GM19463 (cell line): ENCODE results near the gene RRP9.
A peak's percentile ranks its signal among the peaks of the same experiment; 100 is the strongest.

Experiments
- ATAC-seq: cut with Tn5 transposase; IDR thresholded peaks from one replicate; pipeline ENCODE4 v1.9.1; 2021; ENCODE audit warnings: mild to moderate bottlenecking, moderate library complexity; ENCODE audit not compliant: unreplicated experiment

Gene RRP9

DNA sequence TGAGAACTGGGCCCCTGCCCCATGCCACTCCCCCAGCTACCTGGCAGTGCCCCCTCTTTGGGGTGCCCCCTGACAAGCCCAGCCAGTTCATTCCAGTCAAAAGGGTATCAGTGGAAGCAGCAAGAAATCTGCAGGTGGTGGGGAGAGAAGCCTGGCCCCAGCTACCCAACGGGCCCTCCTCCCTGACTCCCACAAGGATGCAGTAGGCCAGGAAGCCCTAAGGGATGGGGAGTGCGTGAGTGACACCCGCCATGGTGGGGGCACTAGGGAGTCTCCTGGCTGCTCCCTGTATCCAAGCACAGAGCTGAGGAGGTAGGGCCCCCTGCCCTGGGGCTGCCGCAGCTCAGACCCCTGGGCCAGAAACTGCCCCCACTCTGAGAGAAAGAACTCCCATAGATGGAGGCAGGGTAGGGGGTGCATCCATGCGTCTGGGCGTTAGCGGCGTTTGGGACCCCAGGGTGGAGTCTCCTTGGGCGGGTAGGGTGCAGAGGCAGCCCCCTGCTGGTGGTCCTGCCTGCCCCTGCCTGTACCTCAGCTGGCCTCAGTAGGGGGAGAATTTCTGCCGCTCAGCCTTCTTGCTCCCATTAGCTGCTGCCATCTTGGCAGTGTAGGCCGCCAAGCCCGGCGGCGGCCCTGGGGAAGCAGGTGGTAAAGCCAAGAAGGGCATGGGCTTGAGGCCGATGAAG is 16.0 kb upstream of the RRP9 start:
- ATAC-seq = no peak

DNA sequence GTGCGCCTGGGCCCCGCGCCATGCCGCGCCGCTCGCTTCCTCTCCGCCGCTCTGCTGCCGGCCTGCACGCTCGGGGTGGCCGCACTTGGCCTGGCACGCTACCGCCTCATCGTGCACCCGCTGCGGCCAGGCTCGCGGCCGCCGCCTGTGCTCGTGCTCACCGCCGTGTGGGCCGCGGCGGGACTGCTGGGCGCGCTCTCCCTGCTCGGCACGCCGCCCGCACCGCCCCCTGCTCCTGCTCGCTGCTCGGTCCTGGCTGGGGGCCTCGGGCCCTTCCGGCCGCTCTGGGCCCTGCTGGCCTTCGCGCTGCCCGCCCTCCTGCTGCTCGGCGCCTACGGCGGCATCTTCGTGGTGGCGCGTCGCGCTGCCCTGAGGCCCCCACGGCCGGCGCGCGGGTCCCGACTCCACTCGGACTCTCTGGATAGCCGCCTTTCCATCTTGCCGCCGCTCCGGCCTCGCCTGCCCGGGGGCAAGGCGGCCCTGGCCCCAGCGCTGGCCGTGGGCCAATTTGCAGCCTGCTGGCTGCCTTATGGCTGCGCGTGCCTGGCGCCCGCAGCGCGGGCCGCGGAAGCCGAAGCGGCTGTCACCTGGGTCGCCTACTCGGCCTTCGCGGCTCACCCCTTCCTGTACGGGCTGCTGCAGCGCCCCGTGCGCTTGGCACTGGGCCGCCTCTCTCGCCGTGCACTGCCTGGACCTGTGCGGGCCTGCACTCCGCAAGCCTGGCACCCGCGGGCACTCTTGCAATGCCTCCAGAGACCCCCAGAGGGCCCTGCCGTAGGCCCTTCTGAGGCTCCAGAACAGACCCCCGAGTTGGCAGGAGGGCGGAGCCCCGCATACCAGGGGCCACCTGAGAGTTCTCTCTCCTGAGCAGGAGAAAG is 14.4 kb upstream of the RRP9 start:
- ATAC-seq = no peak

DNA sequence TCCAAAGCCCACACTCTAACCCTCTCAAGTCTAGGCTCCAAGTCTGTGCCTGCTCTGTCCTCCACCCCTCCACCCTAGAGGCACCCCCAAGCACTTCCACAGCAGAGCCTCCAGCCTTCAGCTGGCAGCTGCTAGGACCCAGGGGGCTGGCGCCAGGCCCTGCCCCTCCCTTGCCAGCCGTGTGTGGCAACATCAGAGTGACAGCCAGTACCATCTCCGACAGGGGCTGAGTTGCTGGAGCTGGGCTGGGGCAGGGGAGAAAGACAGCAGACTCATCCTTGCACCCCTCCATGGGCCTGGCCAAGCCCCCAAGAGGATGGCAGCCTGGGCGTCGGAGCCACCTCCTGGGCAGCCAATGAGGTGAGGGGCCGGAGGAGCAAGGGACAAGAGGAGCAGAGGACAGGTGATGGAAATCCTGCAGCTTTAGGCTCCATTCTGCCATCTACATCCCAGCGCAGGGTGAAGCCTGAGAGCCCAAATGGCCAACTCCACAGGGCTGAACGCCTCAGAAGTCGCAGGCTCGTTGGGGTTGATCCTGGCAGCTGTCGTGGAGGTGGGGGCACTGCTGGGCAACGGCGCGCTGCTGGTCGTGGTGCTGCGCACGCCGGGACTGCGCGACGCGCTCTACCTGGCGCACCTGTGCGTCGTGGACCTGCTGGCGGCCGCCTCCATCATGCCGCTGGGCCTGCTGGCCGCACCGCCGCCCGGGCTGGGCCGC is 13.6 kb upstream of the RRP9 start, which contains the start of gene GPR62:
TSS of gene GPR62 (plus strand) at position 207 of the 718 bp plus-strand sequence. CDS start at position 479, 272 bp downstream.
- ATAC-seq = no peak

DNA sequence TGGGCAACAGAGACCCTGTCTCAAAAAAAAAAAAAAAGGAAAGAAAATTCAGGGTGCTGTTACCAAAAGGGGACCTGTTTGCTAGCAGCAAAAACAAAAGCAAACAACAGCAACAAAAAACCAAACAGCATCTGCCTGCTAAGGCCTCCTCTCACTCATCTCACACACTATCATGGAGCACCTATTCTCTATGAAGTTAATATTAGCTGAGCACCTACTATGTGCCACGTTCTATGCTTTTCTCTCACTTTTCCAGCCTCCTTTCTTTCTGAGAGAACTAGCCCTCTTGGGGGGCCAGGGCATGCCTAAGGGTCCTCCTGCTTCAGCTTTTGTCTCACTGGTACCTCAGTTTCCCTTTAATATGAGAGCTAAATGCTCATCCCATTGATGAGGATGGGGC is 13.0 kb upstream of the RRP9 start:
- no peak for ATAC-seq

DNA sequence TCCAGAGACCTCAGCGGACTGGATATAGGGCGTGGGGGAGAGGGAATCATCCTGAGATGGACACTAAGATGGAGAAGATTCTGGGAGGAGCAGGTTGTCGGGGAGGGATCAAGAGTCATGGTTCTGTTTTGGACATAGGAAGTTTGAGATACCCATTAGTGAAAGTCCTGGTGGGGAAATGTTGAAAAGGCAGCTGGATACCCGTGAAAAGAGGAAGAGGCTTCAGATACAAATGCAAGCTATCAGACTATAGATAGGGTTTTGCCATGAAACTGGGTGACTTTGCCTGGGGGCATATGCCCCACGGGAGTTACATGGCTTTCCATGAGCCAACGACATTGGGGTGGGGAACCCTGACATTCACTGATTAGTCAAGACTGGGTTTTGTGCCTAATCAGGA is 12.4 kb upstream of the RRP9 start:
- ATAC-seq = no peak

DNA sequence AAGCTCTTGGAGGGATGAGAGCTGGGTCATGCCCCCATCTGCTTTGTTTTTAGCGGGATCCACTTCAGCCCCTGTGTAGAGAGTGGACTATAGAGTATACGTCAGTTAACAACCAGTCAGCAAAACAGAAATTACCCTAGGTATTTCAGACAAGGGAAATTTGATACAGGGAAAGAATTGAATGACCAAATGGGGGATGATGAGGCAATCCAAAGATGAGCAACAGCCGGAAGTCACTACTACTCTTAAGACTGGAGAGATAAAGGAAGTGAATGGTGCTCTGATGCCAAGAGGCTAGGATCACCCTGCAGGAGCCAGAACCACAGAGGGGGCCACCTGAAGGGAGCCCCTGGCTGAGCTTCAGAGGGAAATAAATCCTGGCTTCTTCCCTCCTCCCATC is 11.7 kb upstream of the RRP9 start:
- ATAC-seq = no peak

DNA sequence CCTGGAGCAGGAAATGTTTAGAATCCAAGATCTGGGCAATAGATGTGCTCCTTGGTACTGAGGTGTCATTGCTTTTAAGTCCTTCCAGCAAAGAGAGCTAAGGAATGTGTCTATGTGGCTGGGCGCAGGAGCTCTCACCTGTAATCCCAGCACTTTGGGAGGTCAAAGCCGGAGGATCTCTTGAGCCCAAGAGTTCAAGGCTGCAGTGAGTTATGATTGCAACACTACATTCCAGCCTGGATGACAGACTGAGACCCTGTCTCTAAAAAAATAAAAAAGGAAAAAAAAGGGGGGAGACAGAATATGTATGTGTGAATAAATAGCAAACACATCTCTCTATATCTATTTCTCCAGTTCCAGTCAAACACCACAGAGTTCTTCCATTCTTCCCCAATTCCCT is 9.2 kb upstream of the RRP9 start:
- no peak for ATAC-seq

DNA sequence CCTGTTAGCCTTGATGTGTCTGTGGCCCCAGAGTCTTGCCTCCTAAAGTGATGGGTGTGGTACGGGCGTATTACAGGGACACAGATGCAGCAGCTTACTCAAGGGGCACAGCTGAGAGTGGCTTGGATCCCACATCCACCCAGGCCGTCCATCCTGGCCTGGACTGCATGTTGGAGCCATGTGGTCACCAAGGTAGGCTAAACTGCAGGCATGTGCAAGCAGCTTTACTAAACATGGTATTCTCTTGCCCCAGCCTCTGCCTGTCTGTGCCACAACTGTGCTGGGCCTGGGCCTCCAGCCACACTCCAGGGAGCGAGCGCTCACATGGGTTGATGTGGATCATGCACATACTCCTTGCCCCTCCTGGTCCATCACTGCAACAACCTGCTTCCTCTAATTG is 7.4 kb upstream of the RRP9 start:
- ATAC-seq = no peak

DNA sequence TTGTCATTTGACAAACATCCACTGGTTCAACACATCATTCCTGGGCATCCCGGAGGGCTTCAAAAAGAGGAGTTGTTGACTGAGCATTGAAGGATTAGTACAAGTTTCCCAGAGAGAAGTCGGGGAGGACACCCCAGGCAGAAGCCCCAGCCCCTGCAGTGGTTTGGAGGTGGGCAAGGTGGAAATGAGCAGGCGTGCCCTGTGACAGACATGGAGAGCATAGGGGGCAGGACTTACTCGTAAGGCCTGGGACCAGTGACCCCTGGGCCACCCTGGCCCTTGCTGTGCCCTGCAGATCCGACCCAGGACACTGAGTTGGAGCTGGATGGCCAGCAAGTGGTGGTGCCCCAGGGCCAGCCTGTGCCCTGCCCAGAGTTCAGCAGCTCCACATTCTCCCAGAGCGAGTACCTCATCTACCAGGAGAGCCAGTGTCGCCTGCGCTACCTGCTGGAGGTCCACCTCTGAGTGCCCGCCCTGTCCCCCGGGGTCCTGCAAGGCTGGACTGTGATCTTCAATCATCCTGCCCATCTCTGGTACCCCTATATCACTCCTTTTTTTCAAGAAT is 6.4 kb upstream of the RRP9 start:
- no peak for ATAC-seq

DNA sequence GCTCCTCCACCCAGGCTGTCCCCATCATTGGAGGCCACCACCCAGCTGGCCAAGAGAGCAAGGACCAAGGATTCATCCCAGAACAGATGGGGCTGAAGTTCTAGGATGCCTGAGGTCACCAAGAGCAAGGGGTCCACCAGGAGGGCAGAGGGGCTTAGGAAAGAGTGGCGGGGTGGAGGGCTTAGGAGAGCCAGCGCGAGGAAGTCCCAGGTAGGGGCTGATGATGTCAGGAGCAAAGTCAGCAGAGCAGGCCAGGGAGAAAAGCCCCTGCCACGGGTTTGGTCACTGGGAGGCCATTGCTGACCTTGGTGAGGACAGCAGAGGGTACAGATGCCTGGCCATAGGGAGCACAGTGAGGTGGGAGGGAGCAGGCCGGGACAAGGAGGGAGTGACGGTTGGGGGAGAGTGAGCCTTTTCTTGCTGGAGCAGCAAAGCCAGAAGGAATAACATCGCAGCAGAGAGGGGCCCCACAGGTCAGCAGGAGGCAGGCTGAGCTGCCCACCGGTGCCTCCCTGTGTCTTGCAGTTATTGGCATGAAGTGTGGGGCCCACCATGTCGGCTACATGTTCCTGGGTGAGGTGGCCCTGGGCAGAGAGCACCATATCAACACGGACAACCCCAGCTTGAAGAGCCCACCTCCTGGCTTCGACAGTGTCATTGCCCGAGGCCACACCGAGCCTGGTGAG is 5.7 kb upstream of the RRP9 start:
- no peak for ATAC-seq

DNA sequence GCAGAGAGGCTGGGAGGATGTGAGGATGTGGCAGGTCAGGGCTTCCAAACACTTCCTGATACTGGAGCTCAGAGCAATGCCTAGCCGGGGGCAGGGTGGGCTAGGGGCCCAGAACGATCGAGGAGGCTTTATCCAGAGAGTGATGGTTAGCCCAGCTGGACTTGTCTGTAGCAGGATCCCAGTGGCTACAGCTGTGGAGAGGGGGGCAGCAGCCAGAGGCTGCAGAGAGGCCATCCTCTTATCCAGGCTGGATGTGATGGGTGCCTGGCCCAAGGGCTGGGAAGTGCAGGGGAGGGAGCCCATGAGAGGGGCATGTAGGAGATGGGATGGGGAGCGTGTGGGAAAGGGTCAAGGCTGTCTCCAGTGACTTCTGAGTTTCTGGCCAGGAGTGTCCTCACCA is 5.1 kb upstream of the RRP9 start:
- no peak for ATAC-seq

DNA sequence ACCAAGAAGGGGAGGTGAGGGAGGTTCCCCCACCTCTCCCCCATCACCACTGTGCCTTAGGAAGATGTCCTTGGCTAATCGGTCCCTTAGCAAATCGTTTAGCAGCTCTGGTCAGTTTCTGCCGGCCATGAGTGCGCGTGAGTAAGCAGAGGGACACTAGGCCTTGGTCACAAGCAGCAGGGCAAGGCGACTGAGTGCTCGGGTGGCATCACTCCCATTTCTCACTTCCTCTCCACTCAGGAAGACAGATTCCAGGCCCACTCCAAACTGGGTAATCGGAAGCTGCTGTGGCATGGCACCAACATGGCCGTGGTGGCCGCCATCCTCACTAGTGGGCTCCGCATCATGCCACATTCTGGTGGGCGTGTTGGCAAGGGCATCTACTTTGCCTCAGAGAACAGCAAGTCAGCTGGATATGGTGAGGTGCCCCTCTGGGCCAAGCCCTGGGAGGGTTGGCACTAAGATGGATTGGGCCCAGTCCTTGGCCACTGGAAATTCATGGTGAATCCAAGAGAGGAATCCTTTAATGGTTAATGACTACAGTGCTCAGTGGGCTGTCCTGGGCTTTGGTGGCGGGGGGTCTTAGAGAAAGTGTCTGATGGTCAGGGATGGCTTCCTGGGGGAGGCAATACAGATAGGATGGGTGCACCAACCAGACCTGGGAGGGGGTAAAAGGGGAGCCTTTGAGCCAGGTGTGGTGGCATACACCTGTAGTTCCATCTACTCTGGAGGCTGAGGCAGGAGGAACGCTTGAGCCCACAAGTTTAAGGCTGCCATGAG is 4.4 kb upstream of the RRP9 start:
- ATAC-seq = no peak

DNA sequence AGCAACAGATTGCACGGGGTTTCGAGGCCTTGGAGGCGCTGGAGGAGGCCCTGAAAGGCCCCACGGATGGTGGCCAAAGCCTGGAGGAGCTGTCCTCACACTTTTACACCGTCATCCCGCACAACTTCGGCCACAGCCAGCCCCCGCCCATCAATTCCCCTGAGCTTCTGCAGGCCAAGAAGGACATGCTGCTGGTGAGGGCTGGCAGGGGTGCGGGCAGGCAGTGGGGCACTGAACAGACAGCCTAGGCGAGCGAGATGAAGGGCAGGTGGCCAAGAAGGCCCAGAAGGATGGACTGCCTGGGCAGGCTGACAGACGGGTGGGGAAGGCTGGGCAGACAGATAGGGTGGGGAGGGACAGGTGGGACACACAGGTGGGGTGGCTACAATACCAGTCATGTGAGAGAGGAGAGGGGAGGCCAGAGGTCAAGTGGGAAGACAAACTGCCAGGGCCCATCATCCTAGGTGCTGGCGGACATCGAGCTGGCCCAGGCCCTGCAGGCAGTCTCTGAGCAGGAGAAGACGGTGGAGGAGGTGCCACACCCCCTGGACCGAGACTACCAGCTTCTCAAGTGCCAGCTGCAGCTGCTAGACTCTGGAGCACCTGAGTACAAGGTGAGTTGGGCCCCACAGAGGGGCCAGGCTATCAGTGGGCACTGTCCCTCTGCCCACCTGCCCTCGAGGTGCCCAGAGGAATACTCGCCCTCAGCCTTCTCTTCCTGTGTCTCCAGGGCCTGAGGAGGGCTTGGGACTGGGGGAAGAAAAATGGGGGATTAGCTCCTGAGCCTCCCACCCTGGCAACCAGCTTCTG is 3.5 kb upstream of the RRP9 start:
- no peak for ATAC-seq

DNA sequence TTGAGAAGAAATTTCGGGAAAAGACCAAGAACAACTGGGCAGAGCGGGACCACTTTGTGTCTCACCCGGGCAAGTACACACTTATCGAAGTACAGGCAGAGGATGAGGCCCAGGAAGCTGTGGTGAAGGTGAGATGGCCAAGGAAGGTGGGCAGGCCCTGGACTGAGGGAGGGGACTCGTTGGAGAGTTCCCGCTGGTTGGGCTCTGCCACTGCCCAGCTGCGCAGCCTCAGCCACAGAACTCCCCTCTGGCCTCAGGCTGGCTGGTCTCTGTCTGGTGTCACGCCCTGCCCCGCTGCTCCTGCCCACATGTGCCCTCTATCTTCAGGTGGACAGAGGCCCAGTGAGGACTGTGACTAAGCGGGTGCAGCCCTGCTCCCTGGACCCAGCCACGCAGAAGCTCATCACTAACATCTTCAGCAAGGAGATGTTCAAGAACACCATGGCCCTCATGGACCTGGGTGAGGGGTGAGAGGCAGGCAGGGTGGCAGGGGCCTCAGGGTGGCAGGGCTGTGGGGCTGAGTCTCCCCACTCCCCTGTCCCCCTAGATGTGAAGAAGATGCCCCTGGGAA is 2.8 kb upstream of the RRP9 start:
- no peak for ATAC-seq

DNA sequence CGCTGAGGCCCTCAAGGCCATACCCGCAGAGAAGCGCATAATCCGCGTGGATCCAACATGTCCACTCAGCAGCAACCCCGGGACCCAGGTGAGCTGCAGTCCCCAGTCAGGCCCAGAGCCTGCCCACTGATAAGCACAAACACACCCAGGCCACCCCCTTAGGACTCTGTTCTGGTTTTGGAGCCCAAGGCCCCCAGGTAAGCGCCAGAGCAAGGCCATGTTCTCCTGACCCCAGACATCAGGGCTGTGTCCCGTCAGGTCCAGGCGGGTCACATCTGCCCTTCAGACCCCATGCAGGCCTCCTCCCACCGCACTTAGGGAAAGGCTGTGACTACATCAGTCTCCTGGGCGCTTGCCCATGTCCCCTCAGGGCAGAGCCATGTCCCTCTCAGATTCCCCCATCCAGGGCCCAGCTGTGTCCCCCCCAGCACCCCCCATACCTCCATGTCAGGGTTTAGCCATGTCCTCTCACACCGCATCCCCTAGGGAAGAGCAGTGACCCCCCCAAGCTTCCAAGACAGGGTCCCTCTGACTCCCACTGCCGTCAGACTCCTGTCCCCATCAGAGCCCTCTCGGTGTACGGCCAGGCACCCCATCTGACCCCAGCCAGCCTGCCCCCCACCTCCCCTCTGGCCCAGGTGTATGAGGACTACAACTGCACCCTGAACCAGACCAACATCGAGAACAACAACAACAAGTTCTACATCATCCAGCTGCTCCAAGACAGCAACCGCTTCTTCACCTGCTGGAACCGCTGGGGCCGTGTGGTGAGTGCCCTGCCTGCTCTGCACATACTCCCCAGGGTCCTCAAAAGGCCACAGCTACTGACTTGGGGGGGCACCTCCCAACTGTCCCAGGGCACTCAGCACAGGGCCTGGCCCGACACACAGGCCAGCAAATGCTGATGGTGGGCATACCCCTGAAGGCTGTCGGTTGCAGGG is 2.0 kb upstream of the RRP9 start:
- ATAC-seq = no peak

DNA sequence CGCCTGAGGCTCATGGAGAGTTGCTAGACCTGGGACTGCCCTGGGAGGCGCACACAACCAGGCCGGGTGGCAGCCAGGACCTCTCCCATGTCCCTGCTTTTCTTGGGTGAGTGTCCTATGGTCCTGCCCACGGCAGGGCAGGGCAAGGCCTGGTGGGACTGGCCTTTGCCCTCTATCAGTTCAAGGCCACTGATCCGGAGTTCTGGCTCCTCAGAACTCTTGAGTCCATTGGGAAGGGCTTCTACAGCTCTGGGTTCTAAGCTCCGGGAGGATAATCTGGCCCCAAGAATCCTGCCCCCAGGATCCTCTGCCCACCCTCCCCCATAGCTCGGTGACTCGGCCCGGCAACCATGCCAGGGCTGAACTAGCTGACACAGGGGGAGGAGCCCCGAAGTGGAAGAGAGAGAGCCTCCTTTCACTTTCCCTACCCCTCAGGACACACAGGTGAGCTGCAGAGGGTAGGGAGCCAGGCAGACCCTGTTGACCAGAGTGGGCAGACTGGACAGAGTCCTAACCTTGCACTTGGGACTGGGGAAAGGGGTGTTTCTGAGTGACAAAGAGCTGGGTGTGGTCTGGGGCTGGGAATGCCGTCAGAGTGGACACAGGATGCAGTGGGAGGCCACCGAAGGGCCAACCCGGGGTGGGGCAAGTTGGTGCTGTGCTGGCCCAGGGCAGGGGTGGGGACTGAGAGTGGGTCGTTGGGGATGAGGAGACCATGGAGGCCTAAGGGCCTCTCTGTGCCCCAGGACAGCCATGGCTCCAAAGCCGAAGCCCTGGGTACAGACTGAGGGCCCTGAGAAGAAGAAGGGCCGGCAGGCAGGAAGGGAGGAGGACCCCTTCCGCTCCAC is 1.1 kb upstream of the RRP9 start:
- peak; percentile 22 for ATAC-seq

DNA sequence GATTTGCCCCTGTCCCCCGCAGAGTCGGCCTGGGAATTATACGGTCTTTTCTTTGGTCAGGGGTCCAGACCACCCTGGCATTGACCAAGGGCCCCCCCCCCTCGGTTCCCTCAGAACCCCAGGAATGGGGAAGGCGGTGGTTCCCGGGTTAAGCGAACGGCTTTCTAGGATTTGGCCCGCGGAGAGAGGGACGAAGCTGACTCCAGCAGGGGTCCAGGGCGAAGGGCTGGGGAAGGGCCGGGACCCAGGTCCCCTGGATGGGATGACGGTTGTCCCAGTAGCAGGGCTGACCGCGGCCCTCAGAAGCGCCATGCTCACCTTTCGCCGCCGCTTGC is 274 bp downstream of the RRP9 start:
- no peak for ATAC-seq
